IPS-15b (cell line): ENCODE measurements around the gene SMPX.

Experiments used
- H3K27me3 ChIP-seq: one replicate; pipeline ENCODE4 v1.6.1; 2013; ENCODE audit warnings: low read length; ENCODE audit not compliant: control insufficient read depth, insufficient read depth
- H3K36me3 ChIP-seq: one replicate; pipeline ENCODE4 v1.6.1; 2013; ENCODE audit warnings: low read length; ENCODE audit not compliant: control insufficient read depth, insufficient read depth
- H3K4me1 ChIP-seq: one replicate; pipeline ENCODE4 v1.6.1; 2013; ENCODE audit warnings: mild to moderate bottlenecking, low read length; ENCODE audit not compliant: control insufficient read depth, insufficient read depth
- H3K4me3 ChIP-seq: one replicate; pipeline ENCODE4 v1.5.1; 2013; ENCODE audit warnings: low read depth, low read length
- H3K9ac ChIP-seq: one replicate; pipeline ENCODE4 v1.6.1; 2013; ENCODE audit warnings: low read depth, mild to moderate bottlenecking, low read length
- H3K9me3 ChIP-seq: one replicate; pipeline ENCODE4 v1.6.1; 2013; ENCODE audit warnings: mild to moderate bottlenecking, low read length; ENCODE audit not compliant: control insufficient read depth, insufficient read depth

SMPX gene

GRCh38 chrX:21728276-21728968, 29.5 kb downstream of the SMPX start:
- H3K9me3 ChIP-seq: no peaks in the 10 kb centered on the region
- H3K4me3 ChIP-seq: no peak overlapping the region
- peaks cover 8% of the 10 kb centered on the region for H3K4me1 ChIP-seq
- H3K27me3 ChIP-seq: no peaks in the 10 kb centered on the region
- no peak overlapping the region for H3K9ac ChIP-seq
- no peaks in the 10 kb centered on the region for H3K36me3 ChIP-seq

- Histone ChIP-seq H3K36me3 (no peaks in the 10 kb centered on the region), H3K9me3 (no peaks in the 10 kb centered on the region), H3K9ac (no peak overlapping the region), H3K4me3 (no peak overlapping the region), H3K27me3 (no peaks in the 10 kb centered on the region), H3K4me1 (peaks cover 8% of the 10 kb centered on the region)
Measured at GRCh38 chrX:21725916-21726315, 32.0 kb downstream of the SMPX start.

- H3K36me3 ChIP-seq: no peaks in the 10 kb centered on the region
- no peaks in the 10 kb centered on the region for H3K9me3 ChIP-seq
- no peak overlapping the region for H3K4me3 ChIP-seq
- peaks cover 8% of the 10 kb centered on the region for H3K4me1 ChIP-seq
- no peaks in the 10 kb centered on the region for H3K27me3 ChIP-seq
- H3K9ac ChIP-seq: no peak overlapping the region
Measured at GRCh38 chrX:21725496-21725895, 32.4 kb downstream of the SMPX start.

GRCh38 chrX:21723814-21724213, 34.1 kb downstream of the SMPX start:
- H3K9me3 ChIP-seq: no peaks in the 10 kb centered on the region
- no peaks in the 10 kb centered on the region for H3K36me3 ChIP-seq
- H3K4me1 ChIP-seq: peaks cover 8% of the 10 kb centered on the region
- H3K27me3 ChIP-seq: no peaks in the 10 kb centered on the region
- H3K4me3 ChIP-seq: no peak overlapping the region
- H3K9ac ChIP-seq: no peak overlapping the region

GRCh38 chrX:21723084-21723483, 34.8 kb downstream of the SMPX start:
- Histone ChIP-seq H3K9ac (no peak overlapping the region), H3K4me3 (no peak overlapping the region), H3K27me3 (no peaks in the 10 kb centered on the region), H3K9me3 (no peaks in the 10 kb centered on the region), H3K4me1 (peaks cover 5% of the 10 kb centered on the region), H3K36me3 (no peaks in the 10 kb centered on the region)

GRCh38 chrX:21721195-21721594, 36.7 kb downstream of the SMPX start:
- Histone ChIP-seq H3K9me3 (no peaks in the 10 kb centered on the region), H3K4me3 (no peak overlapping the region), H3K27me3 (no peaks in the 10 kb centered on the region), H3K36me3 (no peaks in the 10 kb centered on the region), H3K9ac (no peak overlapping the region), H3K4me1 (peaks cover 3% of the 10 kb centered on the region)

GRCh38 chrX:21718575-21718974, 39.3 kb downstream of the SMPX start:
- H3K36me3 ChIP-seq: no peaks in the 10 kb centered on the region
- H3K9me3 ChIP-seq: no peaks in the 10 kb centered on the region
- H3K9ac ChIP-seq: no peak overlapping the region
- H3K27me3 ChIP-seq: no peaks in the 10 kb centered on the region
- H3K4me3 ChIP-seq: no peak overlapping the region
- H3K4me1 ChIP-seq: no peaks in the 10 kb centered on the region

GRCh38 chrX:21717802-21718201, 40.1 kb downstream of the SMPX start:
- no peaks in the 10 kb centered on the region for H3K36me3 ChIP-seq
- no peak overlapping the region for H3K4me3 ChIP-seq
- no peaks in the 10 kb centered on the region for H3K9me3 ChIP-seq
- H3K27me3 ChIP-seq: no peaks in the 10 kb centered on the region
- H3K9ac ChIP-seq: no peak overlapping the region
- no peaks in the 10 kb centered on the region for H3K4me1 ChIP-seq

GRCh38 chrX:21715825-21716224, 42.1 kb downstream of the SMPX start:
- Histone ChIP-seq H3K9ac (no peak overlapping the region), H3K36me3 (no peaks in the 10 kb centered on the region), H3K9me3 (no peaks in the 10 kb centered on the region), H3K4me1 (no peaks in the 10 kb centered on the region), H3K27me3 (no peaks in the 10 kb centered on the region), H3K4me3 (no peak overlapping the region)

- no peak overlapping the region for H3K9ac ChIP-seq
- no peaks in the 10 kb centered on the region for H3K27me3 ChIP-seq
- no peaks in the 10 kb centered on the region for H3K36me3 ChIP-seq
- H3K4me1 ChIP-seq: no peaks in the 10 kb centered on the region
- H3K4me3 ChIP-seq: no peak overlapping the region
- no peaks in the 10 kb centered on the region for H3K9me3 ChIP-seq
Measured at GRCh38 chrX:21715337-21715736, 42.6 kb downstream of the SMPX start.

GRCh38 chrX:21711848-21712197, 46.1 kb downstream of the SMPX start:
- Histone ChIP-seq H3K9me3 (no peaks in the 10 kb centered on the region), H3K4me3 (no peak overlapping the region), H3K9ac (no peak overlapping the region), H3K4me1 (no peaks in the 10 kb centered on the region), H3K36me3 (no peaks in the 10 kb centered on the region), H3K27me3 (no peaks in the 10 kb centered on the region)

GRCh38 chrX:21711129-21711847, 46.6 kb downstream of the SMPX start:
- no peaks in the 10 kb centered on the region for H3K4me1 ChIP-seq
- H3K9ac ChIP-seq: no peak overlapping the region
- no peak overlapping the region for H3K4me3 ChIP-seq
- no peaks in the 10 kb centered on the region for H3K36me3 ChIP-seq
- no peaks in the 10 kb centered on the region for H3K9me3 ChIP-seq
- no peaks in the 10 kb centered on the region for H3K27me3 ChIP-seq
